Transverse colon (tissue), 4 donors: ENCODE data around the gene DNAH5.

ENCODE experiments used
- CTCF ChIP-seq, 5 experiments: fragments of 200-600 bp in 3 of 5; fragments of 450-650 bp in 2 of 5; sonication (generic) in 3 of 5; IDR thresholded peaks; 1 replicate in 2 of 5; 2 replicates in 3 of 5; pipeline ENCODE4 v1.5.1; 2016 to 2017; ENCODE audit warnings: antibody characterized with exemption in 5 of 5, inconsistent platforms in 3 of 5, mild to moderate bottlenecking in 2 of 5, moderate library complexity in 1 of 5
- EP300 ChIP-seq: sonication (generic); formaldehyde crosslinking; IDR thresholded peaks from one replicate; pipeline ENCODE4 v1.6.1; 2017; ENCODE audit warnings: antibody characterized with exemption, low read depth
- POLR2A ChIP-seq: fragments of 450-650 bp; IDR thresholded peaks from one replicate; pipeline ENCODE4 v1.6.1; 2016; ENCODE audit warnings: antibody characterized with exemption, mild to moderate bottlenecking, moderate library complexity
- POLR2AphosphoS5 ChIP-seq, 3 donors: sonication (generic); formaldehyde crosslinking; IDR thresholded peaks; one replicate each; pipeline ENCODE4 v1.6.1; 2016; ENCODE audit warnings: antibody characterized with exemption in 3 of 3

DNA sequence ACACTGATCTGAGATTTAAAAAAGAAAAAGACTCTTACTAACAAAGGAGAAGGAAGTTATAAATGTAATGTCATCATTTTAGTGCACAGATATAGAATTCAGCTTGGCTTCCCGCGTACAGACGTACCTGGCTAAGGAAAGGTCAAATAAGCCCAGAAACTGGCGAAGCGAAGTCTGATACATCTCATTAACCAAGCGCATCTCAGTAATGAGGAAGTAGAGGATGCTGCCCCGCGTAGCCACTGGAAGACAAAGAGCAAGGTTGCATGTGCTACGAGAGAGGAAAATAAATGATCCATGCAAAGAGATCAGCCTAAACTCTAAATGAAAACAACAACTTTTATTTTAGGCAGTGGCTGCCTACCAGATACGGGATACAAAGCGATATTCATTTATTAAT lies 208.8 kb downstream of the DNAH5 start:
- TF ChIP-seq POLR2AphosphoS5 (IDR thresholded peaks at IDR 0.05) (no peak), CTCF (IDR thresholded peaks at IDR 0.05) (no peak), POLR2A (no peak), EP300 (no peak)
